HFFc6 (cell line): Measurements from ENCODE around the gene OPRM1. TPM values are rescaled to one million over a fixed set of nuclear protein-coding genes. Genes with fewer than 3 reads are reported as not detected.
A peak's percentile ranks its signal among the peaks of the same experiment; 100 is the strongest.

Experiments used
- DNase-seq: peaks from one replicate; pipeline ENCODE4 v3.0.0-alpha.2; 2018
- H3K27ac Mint-ChIP-seq: 2 replicates; pipeline ENCODE4 v1.8.0; 2020; ENCODE audit warnings: mild to moderate bottlenecking, mixed read lengths
- H3K27me3 Mint-ChIP-seq: 2 replicates; pipeline ENCODE4 v1.8.0; 2021; ENCODE audit warnings: mild to moderate bottlenecking, moderate library complexity, mixed read lengths; ENCODE audit not compliant: insufficient read depth
- H3K36me3 Mint-ChIP-seq: 2 replicates; pipeline ENCODE4 v1.8.0; 2021; ENCODE audit warnings: low read depth, mixed read lengths
- H3K4me1 Mint-ChIP-seq: 2 replicates; pipeline ENCODE4 v1.8.0; 2020; ENCODE audit warnings: low read depth, mixed read lengths
- H3K4me3 Mint-ChIP-seq: 2 replicates; pipeline ENCODE4 v1.8.0; 2020; ENCODE audit warnings: mild to moderate bottlenecking, moderate library complexity, mixed read lengths
- H3K9me3 Mint-ChIP-seq: 2 replicates; pipeline ENCODE4 v1.8.0; 2020; ENCODE audit warnings: mild to moderate bottlenecking, mixed read lengths
- CTCF ChIP-seq: fragments of 200-600 bp; sonication (generic); IDR thresholded peaks from 2 replicates; pipeline ENCODE4 v1.5.0; 2021; ENCODE audit warnings: antibody characterized with exemption, mild to moderate bottlenecking
- total RNA-seq, 6 experiments: library from RNA; stranded (reverse); fragmentation: NEBNext Ultra II Directional; extraction: Animal tissue kit (Norgen Biotek cat#: 25700); gene quantifications; 2 replicates in 1 of 6; 3 replicates in 5 of 6; pipeline ENCODE4 v1.2.3, GENCODE V29; 2021

Gene OPRM1
- total RNA-seq, 6 experiments from 2014 or later: not detected

- no peaks in the 10 kb centered on the region for H3K4me1 Mint-ChIP-seq
- H3K27me3 Mint-ChIP-seq: peaks cover 11% of the 10 kb centered on the region
- no peaks in the 10 kb centered on the region for H3K36me3 Mint-ChIP-seq
- H3K9me3 Mint-ChIP-seq: no peaks in the 10 kb centered on the region
- TF ChIP-seq CTCF: no peak
- H3K27ac Mint-ChIP-seq: no peak overlapping the region
- H3K4me3 Mint-ChIP-seq: no peak overlapping the region
- no peak for DNase-seq
These were observed 125.4 kb downstream of the OPRM1 start for GRCh38 chr6:154164397-154164796.

GRCh38 chr6:154165478-154165877, 126.4 kb downstream of the OPRM1 start:
- Mint-ChIP-seq H3K4me1 (no peaks in the 10 kb centered on the region), H3K4me3 (no peak overlapping the region), H3K27ac (no peak overlapping the region), H3K27me3 (peaks cover 7% of the 10 kb centered on the region), H3K36me3 (no peaks in the 10 kb centered on the region), H3K9me3 (no peaks in the 10 kb centered on the region)
- DNase-seq: no peak
- TF ChIP-seq CTCF: no peak

GRCh38 chr6:154166140-154166539, 127.1 kb downstream of the OPRM1 start:
- Mint-ChIP-seq H3K9me3 (no peaks in the 10 kb centered on the region), H3K4me1 (no peaks in the 10 kb centered on the region), H3K4me3 (no peak overlapping the region), H3K27ac (no peak overlapping the region), H3K36me3 (no peaks in the 10 kb centered on the region), H3K27me3 (peaks cover 2% of the 10 kb centered on the region; the same call in 1 of the 2 replicates)
- peak; percentile 21; the same call in 1 of the 2 replicates for TF ChIP-seq CTCF
- DNase-seq: no peak

- Mint-ChIP-seq H3K4me3 (no peak overlapping the region), H3K9me3 (no peaks in the 10 kb centered on the region), H3K36me3 (no peaks in the 10 kb centered on the region), H3K27me3 (peaks cover 2% of the 10 kb centered on the region; the same call in 1 of the 2 replicates), H3K4me1 (no peaks in the 10 kb centered on the region), H3K27ac (no peak overlapping the region)
- DNase-seq: no peak
- TF ChIP-seq CTCF: no peak
These were observed 128.1 kb downstream of the OPRM1 start for GRCh38 chr6:154167126-154167525.

- no peak overlapping the region for H3K4me3 Mint-ChIP-seq
- DNase-seq: no peak
- no peak for TF ChIP-seq CTCF
- no peaks in the 10 kb centered on the region for H3K9me3 Mint-ChIP-seq
- no peaks in the 10 kb centered on the region for H3K4me1 Mint-ChIP-seq
- peaks cover 2% of the 10 kb centered on the region; the same call in 1 of the 2 replicates for H3K27me3 Mint-ChIP-seq
- no peaks in the 10 kb centered on the region for H3K36me3 Mint-ChIP-seq
- H3K27ac Mint-ChIP-seq: no peak overlapping the region
These were observed 130.3 kb downstream of the OPRM1 start for GRCh38 chr6:154169193-154169847.
